GM08714 (cell line): Measurements from ENCODE around the gene MMP14.
A peak's percentile ranks its signal among the peaks of the same experiment; 100 is the strongest.

Source experiments
- H3K4me3 ChIP-seq: fragments of 200-500 bp; sonication (Bioruptor generic); 2 replicates; pipeline ENCODE4 v1.5.1; 2014; ENCODE audit warnings: mild to moderate bottlenecking, low read length, inconsistent platforms
- ZNF274 ChIP-seq: IDR thresholded peaks from 2 replicates; pipeline ENCODE4 v1.6.1; 2012; ENCODE audit warnings: mild to moderate bottlenecking, low read depth, low read length

MMP14 gene

GRCh38 chr14:22824711-22825359 lies 11.6 kb upstream of the MMP14 start:
- no peak for TF ChIP-seq ZNF274
- no peak overlapping the region for H3K4me3 ChIP-seq

GRCh38 chr14:22829076-22829660 lies 7.2 kb upstream of the MMP14 start:
- H3K4me3 ChIP-seq, result peak overlapping the region; percentile 91; the same call in 1 of the 2 replicates

GRCh38 chr14:22829661-22830442 lies 6.5 kb upstream of the MMP14 start, which contains the start of gene MRPL52:
MRPL52 (plus strand) TSS chr14:22829887; CDS start chr14:22829913, 26 bp downstream.
- peak within 1 kb of the TSS; percentile 91 for H3K4me3 ChIP-seq
- no peak for TF ChIP-seq ZNF274

GRCh38 chr14:22830443-22831010 lies 5.9 kb upstream of the MMP14 start:
- no peak for TF ChIP-seq ZNF274
- peak overlapping the region; percentile 91 for H3K4me3 ChIP-seq

- TF ChIP-seq ZNF274, result no peak
- H3K4me3 ChIP-seq, result no peak overlapping the region
Observed at GRCh38 chr14:22835505-22835904, 880 bp upstream of the MMP14 start.

GRCh38 chr14:22837114-22837749 lies 847 bp downstream of the MMP14 start:
- TF ChIP-seq ZNF274, result no peak
- H3K4me3 ChIP-seq, result no peak overlapping the region; the same call in 1 of the 2 replicates

GRCh38 chr14:22837750-22838538 lies 1.6 kb downstream of the MMP14 start:
- H3K4me3 ChIP-seq, result no peak overlapping the region
- no peak for TF ChIP-seq ZNF274

- H3K4me3 ChIP-seq, result no peak overlapping the region
- no peak for TF ChIP-seq ZNF274
Observed at GRCh38 chr14:22838631-22839041, 2.3 kb downstream of the MMP14 start.

GRCh38 chr14:22839159-22839779 lies 2.9 kb downstream of the MMP14 start:
- no peak overlapping the region for H3K4me3 ChIP-seq
- no peak for TF ChIP-seq ZNF274

- TF ChIP-seq ZNF274, result no peak
Observed at GRCh38 chr14:22841311-22841710, 4.9 kb downstream of the MMP14 start.

GRCh38 chr14:22841769-22842168 lies 5.4 kb downstream of the MMP14 start:
- TF ChIP-seq ZNF274, result no peak
- no peak overlapping the region for H3K4me3 ChIP-seq

More at GRCh38 chr14:22841311-22841710, 4.9 kb downstream of the MMP14 start:
- no peak overlapping the region for H3K4me3 ChIP-seq

- H3K4me3 ChIP-seq, result no peak overlapping the region
- no peak for TF ChIP-seq ZNF274
Observed at GRCh38 chr14:22842211-22843122, 6.1 kb downstream of the MMP14 start.
